Stimulated activated CD4-positive, alpha-beta T cell treated with anti-CD3 and anti-CD28 coated beads, Interleukin-1b, Interleukin-23, amount 100 ng/mL, for 1 hour (primary cell): ENCODE data around the gene TMEM250.
"Not testable (repeated sequence)": the region's sequence is repeated elsewhere in the genome, so short reads cannot be mapped to it uniquely, and the experiment has no call there.

Source experiments
- DNase-seq, 2 donors: peaks; one replicate each; pipeline ENCODE4 v3.0.0-alpha.2; 2020; ENCODE audit warnings: low read depth in 2 of 2

The TMEM250 gene, protein sequence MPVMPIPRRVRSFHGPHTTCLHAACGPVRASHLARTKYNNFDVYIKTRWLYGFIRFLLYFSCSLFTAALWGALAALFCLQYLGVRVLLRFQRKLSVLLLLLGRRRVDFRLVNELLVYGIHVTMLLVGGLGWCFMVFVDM

DNA sequence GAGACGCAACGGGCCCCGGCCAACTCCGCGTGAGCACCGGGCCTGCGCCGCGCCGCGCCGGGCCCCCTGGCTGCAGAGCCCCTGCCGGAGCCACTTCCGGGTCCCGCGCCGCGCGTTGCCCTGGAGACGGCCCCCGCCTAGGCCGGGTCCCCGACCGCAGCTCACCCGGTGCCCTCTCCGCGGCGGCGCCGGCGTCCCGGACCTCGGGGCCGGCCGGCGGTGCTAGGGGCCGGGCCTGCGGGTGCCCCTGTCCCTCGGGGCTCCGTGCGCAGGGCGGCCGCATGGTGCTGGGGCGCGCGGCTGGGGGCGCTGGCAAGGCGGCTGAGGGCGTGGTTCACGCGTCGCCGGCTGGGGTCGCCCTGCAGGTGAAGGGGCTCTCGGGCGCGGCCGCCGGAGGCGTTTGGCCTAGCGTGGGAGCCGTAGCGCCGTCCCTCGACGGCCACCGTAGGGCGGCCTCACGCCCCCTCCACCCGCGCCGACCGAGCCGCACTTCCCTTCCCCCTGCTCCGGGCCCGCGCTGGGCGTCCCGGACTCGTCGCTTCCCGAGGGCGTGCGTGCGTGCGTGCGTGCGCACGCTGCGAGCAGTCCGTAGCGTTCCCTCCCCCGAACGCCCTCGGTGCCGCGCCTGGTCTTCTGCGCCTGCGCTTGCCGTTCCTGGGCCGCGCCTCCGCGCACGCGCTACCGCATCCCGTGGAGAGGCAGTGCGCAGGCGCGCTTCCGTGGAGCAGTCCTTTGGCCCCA is at the start of gene TMEM250:
TSS of gene TMEM250 (minus strand) at position 556 of the 741 bp plus-strand sequence. CDS start 1,975 bp downstream, outside the sequence.
- peak; percentile 90 to 91 for DNase-seq

DNA sequence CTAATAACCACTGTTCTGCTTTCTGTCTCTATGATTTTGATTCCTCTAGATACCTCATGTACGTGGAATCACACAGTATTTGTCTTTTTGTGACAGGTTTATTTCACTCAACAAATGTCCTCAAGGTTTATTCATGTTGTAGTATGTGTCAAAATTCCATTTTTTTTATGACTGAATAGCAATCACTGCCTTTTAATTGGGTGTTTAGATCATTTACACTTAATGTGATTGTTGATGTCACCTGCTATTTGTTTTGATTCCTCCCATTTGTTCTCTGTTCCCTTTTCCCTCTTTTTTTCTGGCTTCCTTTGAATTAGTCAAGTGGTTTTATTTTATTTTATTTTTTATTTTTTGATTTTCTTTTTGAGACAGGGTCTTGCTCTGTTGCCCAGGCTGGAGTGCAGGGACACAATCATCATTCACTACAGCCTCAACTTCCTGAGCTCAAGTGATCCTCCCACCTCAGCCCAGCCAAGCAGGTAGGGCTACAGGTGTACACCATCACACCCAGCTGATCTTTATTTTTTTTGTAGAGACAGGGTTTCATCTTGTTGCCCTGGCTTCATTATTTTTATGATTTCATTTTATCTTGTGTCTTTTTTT is 44.7 kb upstream of the TMEM250 start:
- no peak for DNase-seq

DNA sequence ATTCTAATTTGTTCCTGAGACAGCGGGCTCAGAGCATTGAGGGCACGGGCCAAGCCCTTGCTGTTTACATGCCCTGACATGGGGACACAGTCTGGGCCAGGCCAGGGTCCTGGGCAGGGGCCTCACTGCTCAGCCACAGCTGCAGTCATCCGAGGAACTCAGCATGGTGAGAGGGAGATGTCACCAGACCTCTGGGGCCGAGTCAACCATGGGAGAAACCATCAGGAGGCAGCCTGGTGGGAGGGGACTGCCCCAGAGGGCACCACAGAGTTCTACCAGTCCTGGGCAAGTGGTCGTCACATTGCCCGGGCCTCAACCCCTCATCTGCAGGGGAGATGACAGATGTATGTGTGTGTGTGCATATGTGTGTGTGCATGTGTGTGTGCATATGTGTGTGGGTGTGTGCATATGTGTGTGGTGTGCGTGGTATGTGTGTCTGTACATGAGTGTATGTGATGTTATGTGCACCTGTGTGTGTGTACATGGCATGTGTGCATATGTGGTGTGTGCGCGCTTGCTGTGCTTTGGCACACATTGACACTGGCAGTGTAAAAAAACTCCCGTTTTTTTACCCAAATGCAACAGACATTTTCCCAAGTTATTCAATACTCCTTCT is 42.4 kb upstream of the TMEM250 start:
- no peak for DNase-seq

DNA sequence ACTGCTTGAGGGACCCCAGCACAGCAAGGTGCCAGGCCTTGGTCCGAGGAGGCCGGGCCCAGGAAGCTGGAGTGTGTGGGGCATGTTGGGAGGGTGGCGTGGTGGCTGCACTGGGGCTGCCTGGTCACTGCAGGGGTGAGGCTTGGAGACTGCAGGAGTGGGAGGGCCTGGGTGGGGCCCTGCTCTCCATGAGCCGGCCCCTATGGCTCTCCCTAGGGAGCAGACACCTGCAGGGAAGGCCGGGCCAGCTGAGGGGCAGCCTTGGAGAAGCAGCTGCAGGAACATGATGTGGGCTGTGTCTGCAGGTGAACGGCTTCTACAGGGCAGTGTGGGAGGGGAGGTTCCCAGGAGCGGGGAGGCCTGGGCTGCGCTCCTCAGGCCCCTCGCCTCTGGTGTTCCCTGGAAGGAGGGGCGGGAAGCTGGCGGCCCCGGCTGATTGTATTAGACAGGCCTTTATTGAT is 41.7 kb upstream of the TMEM250 start:
- DNase-seq = no peak

DNA sequence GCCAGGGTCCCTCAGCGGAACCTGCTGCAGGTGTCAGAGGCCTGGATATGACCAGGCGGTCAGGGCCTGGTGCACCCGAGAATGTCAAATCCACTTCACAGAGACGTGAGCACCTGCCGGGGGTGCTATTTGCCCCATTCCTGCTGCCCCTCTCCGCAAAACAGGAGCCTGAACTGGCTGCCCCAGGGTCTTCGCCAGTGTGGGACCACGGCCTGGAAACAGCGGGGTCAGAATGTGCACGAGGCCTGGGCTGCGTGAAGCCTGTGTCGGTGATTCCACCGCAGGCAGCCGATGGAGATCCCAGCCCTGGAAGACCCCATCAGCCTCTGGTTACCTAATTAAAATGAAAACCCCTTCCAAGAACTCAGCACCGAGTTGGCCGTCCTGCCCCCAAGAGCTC is 41.2 kb upstream of the TMEM250 start:
- DNase-seq = no peak

DNA sequence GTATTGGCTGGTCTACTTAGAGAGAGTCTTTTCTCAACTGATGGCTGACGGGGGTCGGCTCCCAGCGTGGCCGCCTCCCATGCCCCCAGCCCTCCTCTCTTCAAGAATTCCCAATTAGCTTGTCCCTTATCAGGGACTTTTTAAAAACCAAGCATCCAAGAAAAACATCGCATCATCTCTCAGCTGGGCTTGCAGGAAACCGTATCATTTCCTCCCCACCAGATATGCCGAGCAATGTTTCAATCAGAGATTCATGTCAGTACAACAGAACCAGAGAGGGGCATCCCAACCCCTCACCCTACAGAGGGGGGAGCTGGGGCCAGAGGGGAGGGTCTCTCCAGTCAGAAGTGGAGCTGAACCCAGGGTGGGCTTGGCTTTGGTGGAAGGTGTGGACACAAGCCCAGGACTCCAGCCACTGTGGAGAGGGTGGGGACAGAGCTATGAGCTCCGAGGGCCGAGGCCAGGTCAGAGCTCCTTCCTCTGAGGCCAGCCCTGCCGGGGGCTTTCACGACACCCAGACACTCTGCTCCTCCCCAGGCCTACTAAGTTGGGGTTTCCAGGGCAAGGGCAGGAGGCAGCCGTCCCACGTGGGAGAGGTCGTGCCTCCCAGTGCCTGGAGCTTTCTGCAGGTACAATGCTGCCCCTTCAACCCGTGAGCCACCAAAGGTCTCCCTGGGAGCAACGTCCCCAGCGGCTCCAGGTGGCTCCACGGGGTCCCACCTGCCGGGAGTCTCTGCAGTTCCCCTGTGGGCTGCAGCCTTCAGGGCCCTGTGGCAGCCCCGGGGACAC is 39.0 kb upstream of the TMEM250 start:
- no peak for DNase-seq

DNA sequence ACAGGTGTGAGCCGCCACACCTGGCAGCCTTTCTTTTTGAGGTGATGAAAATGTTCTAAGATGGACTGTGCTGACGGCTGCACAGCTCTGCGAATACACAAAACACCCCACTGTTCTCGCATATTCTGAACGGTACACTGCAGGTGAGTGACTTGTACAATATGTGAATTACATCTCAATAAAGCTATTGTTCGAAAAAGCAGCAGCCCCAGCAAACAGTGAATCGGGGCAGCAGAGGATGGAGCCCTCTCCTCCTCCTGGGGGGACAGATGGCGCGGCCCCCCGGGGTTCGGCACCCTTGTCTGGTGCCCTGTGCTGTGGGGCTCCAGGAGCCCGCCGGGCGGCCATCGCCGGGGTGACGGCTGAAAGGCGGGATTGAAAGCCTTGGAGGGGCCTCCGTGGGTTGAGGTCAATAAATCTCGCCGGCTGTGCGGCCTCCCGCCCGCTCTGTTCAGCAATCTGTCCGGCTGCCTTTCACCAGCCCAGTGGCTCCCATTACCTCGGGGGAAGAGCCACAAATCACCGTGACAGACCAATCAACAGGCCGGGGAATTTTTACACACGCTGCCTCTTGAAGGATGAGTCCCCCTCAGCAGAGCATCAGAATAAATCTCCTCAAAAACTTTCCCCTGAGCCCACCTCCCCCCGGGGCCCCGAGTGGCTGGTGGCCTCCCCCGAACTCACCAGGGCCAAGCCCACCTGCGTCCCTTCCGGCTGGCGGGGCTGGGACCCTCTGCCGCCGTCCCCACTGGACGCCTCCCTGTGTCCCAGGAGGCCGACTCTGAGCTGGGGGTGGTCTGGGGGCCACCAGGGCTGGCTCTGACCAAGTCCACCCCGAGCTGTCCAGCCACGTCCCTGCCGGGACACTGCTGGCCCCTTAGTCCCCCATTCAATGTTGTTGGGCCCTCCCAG is 37.8 kb upstream of the TMEM250 start:
- no peak for DNase-seq

DNA sequence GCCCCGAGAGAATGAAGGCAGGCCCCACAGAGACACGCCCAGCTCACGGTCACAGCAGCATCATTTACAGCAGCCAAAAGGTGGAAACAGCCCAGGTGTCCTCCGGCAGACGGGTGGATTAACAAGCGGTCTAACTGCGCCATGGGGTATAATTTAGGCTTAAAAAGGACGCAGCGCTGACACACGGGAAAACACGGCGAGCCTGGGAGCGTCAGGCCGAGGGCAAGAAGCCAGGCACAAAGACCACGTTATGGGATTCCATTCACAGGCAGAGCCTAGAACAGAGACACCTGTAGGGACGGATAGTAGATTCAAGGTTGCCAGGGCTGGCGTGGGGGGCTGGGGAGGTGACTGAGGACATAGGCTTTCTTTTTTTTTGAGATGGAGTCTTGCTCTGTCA is 36.9 kb upstream of the TMEM250 start:
- DNase-seq = no peak

DNA sequence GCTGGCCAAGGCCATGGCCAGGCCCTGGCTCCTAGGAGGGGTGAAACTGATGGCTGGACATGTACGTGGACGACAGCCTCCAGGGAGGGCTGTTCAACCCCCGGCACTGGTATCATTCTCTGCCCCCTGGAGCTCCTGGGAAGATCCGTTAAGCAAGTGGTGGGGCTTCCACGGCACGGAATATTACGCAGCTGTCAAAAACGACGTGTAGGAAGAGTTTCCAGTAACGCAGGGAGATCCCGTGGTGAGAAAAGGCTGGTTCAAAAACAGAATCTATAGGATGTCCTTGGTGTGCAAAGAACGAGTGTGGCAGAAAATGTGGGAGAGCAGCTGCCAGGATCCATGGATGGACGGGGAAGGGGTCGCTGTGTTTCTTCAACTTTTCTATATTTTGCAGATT is 36.3 kb upstream of the TMEM250 start:
- no peak for DNase-seq

DNA sequence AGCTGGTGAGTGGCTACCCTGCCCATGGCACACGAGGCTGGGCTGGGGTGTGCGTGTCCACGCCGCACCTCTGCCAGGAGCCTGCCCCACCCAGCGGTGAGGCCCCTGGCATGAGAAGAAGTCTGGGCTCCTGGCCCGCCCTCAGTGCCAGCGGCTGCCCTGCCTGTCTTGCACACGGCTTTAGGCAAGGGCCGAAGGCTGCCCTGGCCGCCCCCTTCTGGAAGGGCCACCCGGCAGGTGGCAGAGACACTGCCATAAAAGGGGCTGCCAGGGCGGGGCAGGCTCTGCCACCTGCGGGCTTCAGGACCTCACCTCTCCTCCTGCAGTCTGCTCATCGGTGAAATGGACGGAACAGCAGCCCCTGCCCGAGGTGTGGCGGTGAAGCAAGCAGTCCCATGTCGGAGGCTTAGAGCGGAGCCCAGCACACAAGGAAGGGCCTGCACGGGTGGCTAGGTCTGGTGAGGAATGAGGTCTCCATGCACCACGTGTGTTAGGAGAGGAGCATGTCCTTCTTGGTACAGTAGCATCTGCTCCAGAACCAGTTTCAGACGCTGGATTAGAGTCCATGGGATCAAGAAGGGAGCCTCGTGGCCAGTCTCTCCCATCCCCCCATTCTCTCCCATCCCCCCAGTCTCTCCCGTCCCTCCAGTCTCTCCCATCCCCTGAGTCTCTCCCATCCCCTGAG is 34.8 kb upstream of the TMEM250 start:
- DNase-seq = no peak

DNA sequence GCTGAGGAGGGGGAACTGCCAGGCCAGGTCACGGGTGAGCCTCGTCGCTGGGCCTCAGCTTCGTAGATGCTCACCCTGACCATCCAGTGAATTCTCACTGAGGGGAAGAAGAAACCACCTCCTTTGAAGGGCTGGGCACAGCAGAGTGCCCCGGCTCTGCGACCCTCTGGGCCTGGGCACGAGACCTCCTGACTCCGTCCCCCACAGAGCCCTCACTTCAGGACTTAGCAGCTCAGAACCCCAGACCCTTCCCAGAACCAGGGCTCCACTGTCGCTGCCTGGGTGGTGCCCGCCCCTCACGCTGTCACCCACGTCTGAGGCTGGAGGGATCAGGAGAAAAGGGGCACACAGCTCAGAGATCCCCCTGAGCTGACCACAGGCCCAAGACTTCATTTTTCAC is 34.3 kb upstream of the TMEM250 start:
- no peak for DNase-seq

DNA sequence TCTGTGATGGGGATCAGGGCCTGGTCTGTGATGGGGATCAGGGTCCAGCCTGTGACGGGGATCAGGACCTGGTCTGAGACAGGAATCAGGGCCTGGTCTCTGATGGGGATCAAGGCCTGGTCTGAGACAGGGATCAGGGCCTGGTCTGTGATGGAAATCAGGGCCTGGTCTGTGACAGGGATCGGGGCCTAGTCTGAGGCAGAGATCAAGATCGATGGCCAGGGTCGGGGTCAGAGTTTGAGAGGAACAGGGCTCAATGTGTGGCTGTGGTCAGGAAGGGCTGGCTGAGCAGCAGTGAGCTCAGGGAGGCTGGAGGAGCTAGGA is 33.8 kb upstream of the TMEM250 start:
- no peak for DNase-seq

DNA sequence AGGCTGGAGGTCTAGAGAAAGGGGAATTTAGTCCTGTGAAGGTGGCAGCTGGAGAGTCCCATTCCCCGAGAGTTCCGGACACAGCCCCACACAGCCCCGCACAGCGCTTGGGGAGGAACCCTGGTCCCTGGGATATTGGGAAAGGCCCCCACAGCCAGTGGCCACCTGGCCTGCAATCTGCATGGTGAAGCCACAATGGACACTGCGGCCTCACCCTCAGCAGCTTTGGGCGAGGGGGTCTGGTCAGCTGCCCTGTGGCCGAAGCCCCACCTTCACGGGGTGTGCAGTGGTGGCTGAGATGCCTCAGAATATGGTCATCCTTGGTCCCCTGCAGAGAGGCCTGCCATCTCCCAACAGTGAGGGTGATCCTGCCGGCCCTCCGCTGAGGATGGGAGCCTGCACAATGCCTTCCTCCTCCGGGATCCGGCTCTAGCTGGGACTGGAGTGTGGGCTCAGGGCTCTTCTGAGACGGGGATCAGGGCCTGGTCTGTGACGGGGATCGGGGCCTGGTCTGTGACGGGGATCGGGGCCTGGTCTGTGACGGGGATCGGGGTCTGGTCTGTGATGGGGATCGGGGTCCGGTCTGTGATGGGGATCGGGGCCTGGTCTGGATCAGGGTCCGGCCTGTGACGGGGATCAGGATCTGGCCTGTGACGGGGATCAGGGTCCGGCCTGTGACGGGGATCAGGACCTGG is 33.3 kb upstream of the TMEM250 start:
- no peak for DNase-seq

DNA sequence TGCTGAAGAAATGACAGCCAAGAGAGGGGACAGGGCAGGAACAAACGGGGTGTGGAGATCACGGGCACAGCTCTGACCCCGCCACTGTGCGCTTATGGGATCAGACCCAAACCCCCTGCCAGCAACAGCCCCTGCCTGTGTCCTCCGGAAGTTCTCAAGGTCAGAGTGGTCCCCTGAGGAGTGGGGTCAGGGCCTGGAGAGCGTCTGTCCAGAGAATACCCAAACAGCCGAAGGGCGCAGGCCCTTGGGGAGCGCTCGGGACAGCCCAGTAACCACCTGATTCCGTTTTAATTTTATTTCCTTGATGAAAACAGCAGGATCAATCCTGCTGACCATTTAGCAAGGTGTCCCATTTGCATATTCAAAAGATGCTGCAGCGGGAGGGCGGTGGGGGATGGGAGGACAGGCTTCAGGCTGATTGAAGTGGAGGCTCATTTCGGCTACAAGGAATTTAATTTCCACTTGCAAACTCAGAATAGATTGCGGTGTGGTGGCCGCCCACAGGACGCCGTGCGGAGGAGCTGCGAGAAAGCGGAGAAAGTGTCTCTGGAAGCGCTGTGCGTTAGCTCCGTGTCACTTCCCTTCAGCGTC is 32.6 kb upstream of the TMEM250 start:
- no peak for DNase-seq

DNA sequence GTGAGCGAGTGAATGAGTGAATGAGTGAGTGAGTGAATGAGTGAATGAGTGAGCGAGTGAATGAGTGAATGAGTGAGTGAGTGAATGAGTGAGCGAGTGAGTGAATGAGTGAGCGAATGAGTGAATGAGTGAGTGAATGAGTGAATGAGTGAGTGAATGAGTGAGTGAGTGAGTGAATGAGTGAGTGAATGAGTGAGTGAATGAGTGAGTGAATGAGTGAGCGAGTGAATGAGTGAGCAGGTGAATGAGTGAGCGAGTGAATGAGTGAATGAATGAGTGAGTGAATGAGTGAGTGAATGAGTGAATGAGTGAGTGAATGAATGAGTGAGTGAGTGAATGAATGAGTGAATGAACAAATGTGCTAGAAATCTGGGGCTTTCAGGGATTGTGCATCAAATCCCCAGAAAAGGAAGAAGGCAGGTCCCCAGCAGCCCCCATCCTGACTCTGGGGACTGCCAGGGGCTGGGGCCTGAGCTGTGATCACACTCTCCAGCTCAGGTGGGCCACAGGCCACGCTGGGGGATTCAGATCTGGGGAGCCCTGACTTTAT is 32.1 kb upstream of the TMEM250 start:
- not testable (repeated sequence) for DNase-seq

DNA sequence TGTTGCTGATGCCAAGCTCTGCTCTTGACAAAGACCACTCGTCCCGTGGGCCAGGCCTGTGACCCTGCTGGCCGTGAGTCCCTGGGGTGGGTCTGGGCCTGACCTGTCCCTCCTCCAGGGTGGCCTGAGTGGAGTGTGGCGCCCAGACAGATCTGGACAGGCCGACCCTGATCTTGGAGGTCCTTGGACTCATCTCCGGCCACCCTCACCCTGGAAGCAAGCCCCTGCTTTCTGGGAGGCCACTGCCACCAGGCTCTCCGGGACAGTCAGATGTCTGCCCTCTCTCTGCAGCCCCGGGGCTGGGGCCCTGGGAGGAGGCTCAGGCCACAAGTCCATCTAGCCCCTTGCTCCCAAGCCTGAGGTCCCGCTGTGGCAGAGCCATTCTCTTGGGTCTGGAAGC is 31.2 kb upstream of the TMEM250 start:
- no peak for DNase-seq

DNA sequence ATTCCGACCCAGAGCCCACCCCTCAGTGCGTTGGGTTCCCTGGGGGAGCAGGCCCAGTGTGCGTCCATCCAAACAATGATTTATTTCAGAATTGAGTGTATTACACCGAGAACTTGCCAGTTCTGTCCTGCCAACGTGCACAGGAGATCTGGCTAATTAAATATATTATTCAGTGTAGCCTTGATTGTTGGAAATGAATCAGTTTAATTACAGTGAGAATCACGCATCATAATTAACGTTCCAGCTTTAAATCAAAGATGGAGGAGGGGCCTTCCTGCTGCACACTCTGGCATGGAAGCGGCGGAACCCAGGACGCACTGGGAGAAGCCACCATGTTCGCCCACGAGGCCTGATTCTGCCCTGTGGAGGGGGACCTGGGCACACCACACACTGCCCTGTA is 30.7 kb upstream of the TMEM250 start:
- no peak for DNase-seq

DNA sequence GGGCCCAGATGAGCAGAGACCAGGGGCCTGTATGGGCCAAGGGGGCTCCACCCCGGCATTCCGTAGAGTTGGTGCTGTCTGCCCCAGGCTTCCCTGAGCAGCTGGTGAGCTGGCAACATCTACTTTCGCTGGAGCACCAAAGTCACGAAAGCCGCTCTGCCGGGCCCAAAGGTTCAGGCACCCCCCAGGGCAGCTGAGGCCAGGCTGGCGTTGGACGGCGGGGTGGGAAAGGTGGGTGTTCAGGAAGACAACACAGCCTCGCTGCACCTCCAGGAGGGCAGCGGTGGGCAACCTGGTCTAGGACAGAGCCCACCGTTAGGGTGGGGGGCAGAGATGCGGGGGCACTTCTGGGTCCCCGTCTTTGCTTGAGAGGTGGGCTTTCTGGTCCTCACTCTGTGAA is 30.1 kb upstream of the TMEM250 start:
- DNase-seq = no peak
